ENCODE results near the gene ZBTB16. TPM values are rescaled to one million over a fixed set of nuclear protein-coding genes. Genes with fewer than 3 reads are reported as not detected.

The ZBTB16 gene
- total and polyA plus RNA-seq, 2 of the 4 experiments (the other 2 are of a cell fraction), result not detected

GRCh38 chr11:114090976-114091375 is 31.5 kb downstream of the ZBTB16 start:
- Histone ChIP-seq H3K9ac (ENCODE audit: low read depth, low read length) (no peak overlapping the region), H2AK5ac (ENCODE audit: low read depth, low read length) (no peak overlapping the region), H4K5ac (ENCODE audit: low read depth, low read length) (no peak overlapping the region), H3K4me1 (ENCODE audit: control insufficient read depth, insufficient read depth, low read length) (no peaks in the 10 kb centered on the region), H2BK20ac (ENCODE audit: low read depth, low read length) (no peak overlapping the region), H2BK120ac (ENCODE audit: low read depth, low read length) (no peak overlapping the region), H3K56ac (ENCODE audit: extremely low read depth, insufficient read depth, low read length) (no peak overlapping the region), H3K18ac (ENCODE audit: low read depth, low read length) (no peak overlapping the region), H3K79me1 (ENCODE audit: low read depth in 1 of 2, low read length in 2 of 2) (no peaks in the 10 kb centered on the region), H3K9me1 (ENCODE audit: insufficient read depth, low read length) (no peaks in the 10 kb centered on the region), H3K4me3 (ENCODE audit: insufficient read depth, low read depth, low read length) (no peak overlapping the region), H2AFZ (replicated peaks; ENCODE audit: low read length, poor library complexity) (no peak overlapping the region), H3K27me3 (ENCODE audit: control insufficient read depth, insufficient read depth, low read length) (peaks cover 6% of the 10 kb centered on the region; the same call in 1 of the 2 replicates), H2BK15ac (ENCODE audit: low read depth, low read length) (no peak overlapping the region), H2BK5ac (ENCODE audit: low read depth, low read length, poor library complexity, severe bottlenecking) (no peak overlapping the region), H3K4ac (ENCODE audit: low read depth, low read length) (no peak overlapping the region), H3K27ac (ENCODE audit: insufficient read depth, low read length) (no peak overlapping the region), H3K9me3 (ENCODE audit: control insufficient read depth, insufficient read depth, low read length) (no peaks in the 10 kb centered on the region), H3K14ac (replicated peaks; ENCODE audit: low read depth, low read length) (no peak overlapping the region), H4K8ac (ENCODE audit: low read depth in 2 of 2, low read length in 2 of 2) (no peak overlapping the region), H4K20me1 (ENCODE audit: insufficient read depth, low read length) (no peaks in the 10 kb centered on the region), H3K36me3 (ENCODE audit: control insufficient read depth, insufficient read depth, low read length) (no peaks in the 10 kb centered on the region), H2AK9ac (replicated peaks; ENCODE audit: low read depth, low read length, poor library complexity) (no peak overlapping the region), H4K91ac (ENCODE audit: insufficient read depth, low read depth, low read length) (no peak overlapping the region), H3K23ac (ENCODE audit: low read depth, low read length) (no peak overlapping the region), H3K4me2 (ENCODE audit: low read depth, low read length) (no peak overlapping the region)
- intact Hi-C loops (cut with micrococcal nuclease) (no loop called here), in situ Hi-C loops (cut with MboI; ENCODE audit: low sequenced_read_pairs) (no loop called here), dilution Hi-C loops (cut with HindIII; ENCODE audit: low sequenced_read_pairs, unreplicated experiment) (no loop called here)
- ChIA-PET POLR2A (ENCODE audit: unreplicated experiment) (no interaction called here), CTCF (no interaction called here)
- no peak for DNase-seq
- 73% methylated on average over 3 of the region's 10 CpGs; no CpG with 5 or more reads in 1 of the 2 experiments for WGBS, 2 experiments (ENCODE audit: extremely low coverage in 2 of 2, insufficient read length in 1 of 2)
- TF ChIP-seq RAD21 (IDR thresholded peaks at IDR 0.05; ENCODE audit: low read length) (no peak), USF2 (IDR thresholded peaks at IDR 0.05; ENCODE audit: low read depth, low read length) (no peak)
- BruUV-seq (replicated peaks), result no TSS peak
- no peak for ATAC-seq (ENCODE audit: low read depth)

All from IMR-90 (cell line).